ENCODE results near the gene AHSG. TPM values are rescaled to one million over a fixed set of nuclear protein-coding genes. Genes with fewer than 3 reads are reported as not detected.

The AHSG gene
- total RNA-seq, 1 donor from 2014 or later, result not detected

GRCh38 chr3:186599142-186599784 is 13.6 kb upstream of the AHSG start:
- ATAC-seq (ENCODE audit: low read depth) (no peak), DNase-seq (no peak)
- H3K27ac Mint-ChIP-seq, result no peak overlapping the region
- no peaks in the 10 kb centered on the region for H3K36me3 Mint-ChIP-seq (ENCODE audit: low read depth)
- ChIA-PET POLR2A (no interaction called here), CTCF (interaction anchor here (0.9 to 1.1 kb wide), 2 partner anchors 16 to 20 kb away, joined by 4 read pairs; no protein-coding TSS in a partner anchor)
- H3K27me3 Mint-ChIP-seq, result peaks cover 4% of the 10 kb centered on the region
- H3K4me1 Mint-ChIP-seq, result no peaks in the 10 kb centered on the region
- TF ChIP-seq CTCF (IDR thresholded peaks at IDR 0.05), result no peak
- intact Hi-C loops (cut with micrococcal nuclease), result no loop called here
- H3K4me3 Mint-ChIP-seq, result no peak overlapping the region
- H3K9me3 Mint-ChIP-seq, result no peaks in the 10 kb centered on the region

GRCh38 chr3:186599785-186600166 is 13.1 kb upstream of the AHSG start:
- no peak overlapping the region for H3K4me3 Mint-ChIP-seq
- no peak for DNase-seq
- H3K36me3 Mint-ChIP-seq (ENCODE audit: low read depth), result no peaks in the 10 kb centered on the region
- POLR2A ChIA-PET, result no interaction called here
- H3K27ac Mint-ChIP-seq, result no peak overlapping the region
- no peaks in the 10 kb centered on the region for H3K9me3 Mint-ChIP-seq
- H3K4me1 Mint-ChIP-seq, result no peaks in the 10 kb centered on the region
- TF ChIP-seq CTCF (IDR thresholded peaks at IDR 0.05), result no peak
- ATAC-seq (ENCODE audit: low read depth), result no peak
- H3K27me3 Mint-ChIP-seq, result peaks cover 6% of the 10 kb centered on the region
- CTCF ChIA-PET, result interaction anchor here (0.9 to 1.1 kb wide), 2 partner anchors 15 to 21 kb away, joined by 4 read pairs; no protein-coding TSS in a partner anchor
- intact Hi-C loops (cut with micrococcal nuclease), result no loop called here

- intact Hi-C loops (cut with micrococcal nuclease), result no loop called here
- no peaks in the 10 kb centered on the region for H3K4me1 Mint-ChIP-seq
- no peaks in the 10 kb centered on the region for H3K36me3 Mint-ChIP-seq (ENCODE audit: low read depth)
- DNase-seq (no peak), ATAC-seq (ENCODE audit: low read depth) (no peak)
- peaks cover 7% of the 10 kb centered on the region for H3K27me3 Mint-ChIP-seq
- ChIA-PET CTCF (no interaction called here), POLR2A (no interaction called here)
- H3K9me3 Mint-ChIP-seq, result no peaks in the 10 kb centered on the region
- TF ChIP-seq CTCF (IDR thresholded peaks at IDR 0.05), result no peak
- H3K27ac Mint-ChIP-seq, result no peak overlapping the region
- no peak overlapping the region for H3K4me3 Mint-ChIP-seq
Observed at GRCh38 chr3:186600896-186601295, 12.0 kb upstream of the AHSG start.

GRCh38 chr3:186603159-186603558 is 9.7 kb upstream of the AHSG start:
- POLR2A ChIA-PET, result no interaction called here
- Mint-ChIP-seq H3K27me3 (peaks cover 6% of the 10 kb centered on the region), H3K36me3 (ENCODE audit: low read depth) (no peaks in the 10 kb centered on the region), H3K9me3 (no peaks in the 10 kb centered on the region), H3K4me1 (no peaks in the 10 kb centered on the region), H3K4me3 (no peak overlapping the region), H3K27ac (no peak overlapping the region)
- intact Hi-C loops (cut with micrococcal nuclease), result no loop called here
- TF ChIP-seq CTCF (IDR thresholded peaks at IDR 0.05), result no peak
- DNase-seq, result no peak
- no peak for ATAC-seq (ENCODE audit: low read depth)
- CTCF ChIA-PET, result interaction anchor here (1.4 to 1.8 kb wide), 2 partner anchors 12 to 14 kb away, joined by 4 read pairs; no protein-coding TSS in a partner anchor

GRCh38 chr3:186605078-186605477 is 7.8 kb upstream of the AHSG start:
- POLR2A ChIA-PET, result no interaction called here
- DNase-seq (no peak), ATAC-seq (ENCODE audit: low read depth) (no peak)
- intact Hi-C loops (cut with micrococcal nuclease), result no loop called here
- no peak for TF ChIP-seq CTCF (IDR thresholded peaks at IDR 0.05)
- Mint-ChIP-seq H3K27me3 (peaks cover 6% of the 10 kb centered on the region), H3K27ac (no peak overlapping the region), H3K9me3 (no peaks in the 10 kb centered on the region), H3K36me3 (ENCODE audit: low read depth) (no peaks in the 10 kb centered on the region), H3K4me1 (no peaks in the 10 kb centered on the region), H3K4me3 (no peak overlapping the region)
- CTCF ChIA-PET, result interaction anchor here (1.3 to 1.5 kb wide), 2 partner anchors 12 to 622 kb away, joined by 3 to 4 read pairs; no protein-coding TSS in a partner anchor
